HL-60 (cell line): ENCODE data around the gene CCL26.

Experiments used
- POLR2AphosphoS5 ChIP-seq: IDR thresholded peaks from 2 replicates; pipeline ENCODE4 v1.6.1; 2012; ENCODE audit warnings: low read depth
- REST ChIP-seq: IDR thresholded peaks from 2 replicates; pipeline ENCODE4 v1.6.1; 2012; ENCODE audit warnings: low read depth; ENCODE audit not compliant: insufficient replicate concordance
- TF ChIP-seq, protein P1 (sequence below): IDR thresholded peaks from one replicate; pipeline ENCODE4 v1.5.1; 2011; ENCODE audit warnings: low read length, control low read depth, inconsistent platforms; ENCODE audit not compliant: insufficient read depth

DNA sequence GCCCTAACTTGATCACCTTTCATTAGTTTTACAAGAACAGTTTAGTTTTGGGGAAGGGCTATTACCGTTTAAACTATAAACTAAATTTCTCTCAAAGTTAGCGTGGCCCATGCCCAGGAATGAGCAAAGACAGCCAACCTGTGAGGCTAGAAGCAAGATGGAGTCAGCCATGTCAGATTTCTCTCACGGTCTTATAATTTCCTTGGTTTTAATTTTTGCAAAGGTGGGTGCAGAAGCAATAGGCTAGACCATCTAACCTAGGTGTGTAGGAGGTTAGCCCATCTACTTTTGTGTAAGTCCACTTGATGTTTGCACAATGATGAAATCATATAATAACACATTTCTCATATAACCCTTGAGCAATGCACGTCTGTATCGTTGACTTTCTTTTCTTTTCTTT, 32.7 kb upstream of the CCL26 start:
- TF ChIP-seq, protein P1, sequence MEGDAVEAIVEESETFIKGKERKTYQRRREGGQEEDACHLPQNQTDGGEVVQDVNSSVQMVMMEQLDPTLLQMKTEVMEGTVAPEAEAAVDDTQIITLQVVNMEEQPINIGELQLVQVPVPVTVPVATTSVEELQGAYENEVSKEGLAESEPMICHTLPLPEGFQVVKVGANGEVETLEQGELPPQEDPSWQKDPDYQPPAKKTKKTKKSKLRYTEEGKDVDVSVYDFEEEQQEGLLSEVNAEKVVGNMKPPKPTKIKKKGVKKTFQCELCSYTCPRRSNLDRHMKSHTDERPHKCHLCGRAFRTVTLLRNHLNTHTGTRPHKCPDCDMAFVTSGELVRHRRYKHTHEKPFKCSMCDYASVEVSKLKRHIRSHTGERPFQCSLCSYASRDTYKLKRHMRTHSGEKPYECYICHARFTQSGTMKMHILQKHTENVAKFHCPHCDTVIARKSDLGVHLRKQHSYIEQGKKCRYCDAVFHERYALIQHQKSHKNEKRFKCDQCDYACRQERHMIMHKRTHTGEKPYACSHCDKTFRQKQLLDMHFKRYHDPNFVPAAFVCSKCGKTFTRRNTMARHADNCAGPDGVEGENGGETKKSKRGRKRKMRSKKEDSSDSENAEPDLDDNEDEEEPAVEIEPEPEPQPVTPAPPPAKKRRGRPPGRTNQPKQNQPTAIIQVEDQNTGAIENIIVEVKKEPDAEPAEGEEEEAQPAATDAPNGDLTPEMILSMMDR = no peak
- TF ChIP-seq REST (no peak), POLR2AphosphoS5 (no peak)
